Nephron progenitor cell (in vitro differentiated cells): ENCODE measurements around the gene CHST10.

ENCODE experiments used
- DNase-seq: peaks from one replicate; pipeline ENCODE4 v3.0.0; 2021
- H3K27ac Mint-ChIP-seq: 2 replicates; pipeline ENCODE4 v1.8.0; 2021; ENCODE audit warnings: mild to moderate bottlenecking, moderate library complexity, mixed read lengths
- H3K27me3 Mint-ChIP-seq: 2 replicates; pipeline ENCODE4 v1.8.0; 2021; ENCODE audit warnings: mild to moderate bottlenecking, low read depth, mixed read lengths; ENCODE audit not compliant: poor library complexity
- H3K36me3 Mint-ChIP-seq: 2 replicates; pipeline ENCODE4 v1.8.0; 2021; ENCODE audit warnings: low read depth, mixed read lengths
- H3K4me1 Mint-ChIP-seq: 2 replicates; pipeline ENCODE4 v1.8.0; 2021; ENCODE audit warnings: mixed read lengths
- H3K4me3 Mint-ChIP-seq: 2 replicates; pipeline ENCODE4 v1.8.0; 2021; ENCODE audit warnings: mild to moderate bottlenecking, moderate library complexity, mixed read lengths
- H3K9me3 Mint-ChIP-seq: 2 replicates; pipeline ENCODE4 v1.8.0; 2021; ENCODE audit warnings: mild to moderate bottlenecking, moderate library complexity, mixed read lengths
- TF ChIP-seq, protein P1 (sequence below): fragments of 200-600 bp; sonication (generic); IDR thresholded peaks from 2 replicates; pipeline ENCODE4 v1.5.0; 2021; ENCODE audit warnings: antibody characterized with exemption

Gene CHST10

DNA sequence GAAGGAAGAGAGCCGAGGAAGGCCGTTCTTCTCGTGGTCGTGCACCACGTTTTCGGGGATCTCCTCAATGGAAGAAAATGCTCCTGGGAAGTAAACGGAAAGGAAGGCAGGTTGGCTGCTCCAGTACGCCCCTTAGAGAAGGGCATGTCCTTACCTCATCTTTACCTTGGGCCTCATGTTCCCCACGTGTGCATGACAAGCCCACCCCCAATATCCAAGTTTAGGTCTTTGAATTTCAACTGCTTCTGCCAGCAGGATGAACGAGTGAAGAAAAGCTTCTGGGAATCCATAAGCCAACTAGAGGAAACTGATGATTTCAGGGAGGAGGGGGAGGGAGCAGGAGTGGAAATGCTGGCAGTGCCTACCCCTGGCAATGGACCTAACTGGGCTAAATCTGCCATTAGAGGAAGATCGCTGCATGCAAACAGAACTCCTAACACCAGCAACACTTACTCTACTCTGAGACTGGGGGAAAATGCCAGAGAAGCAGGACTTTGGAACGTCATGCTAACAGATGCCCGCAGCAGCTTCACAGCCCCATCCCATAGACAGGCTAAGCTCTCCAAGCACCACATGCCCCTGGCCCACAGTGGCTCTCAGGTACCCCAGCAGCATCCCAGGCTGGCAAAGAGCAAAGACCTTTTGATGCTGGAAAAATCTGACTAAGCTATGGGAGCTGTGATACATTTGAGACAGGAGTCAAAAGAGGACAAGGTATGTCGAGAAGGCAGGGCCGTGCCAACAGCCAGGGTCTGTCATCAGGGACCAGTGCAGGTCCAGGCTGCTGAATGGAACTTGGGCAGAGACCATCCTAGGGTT is 21.7 kb downstream of the CHST10 start:
- H3K4me1 Mint-ChIP-seq, result peaks cover 16% of the 10 kb centered on the region
- H3K27ac Mint-ChIP-seq, result no peak overlapping the region
- no peak overlapping the region for H3K4me3 Mint-ChIP-seq

DNA sequence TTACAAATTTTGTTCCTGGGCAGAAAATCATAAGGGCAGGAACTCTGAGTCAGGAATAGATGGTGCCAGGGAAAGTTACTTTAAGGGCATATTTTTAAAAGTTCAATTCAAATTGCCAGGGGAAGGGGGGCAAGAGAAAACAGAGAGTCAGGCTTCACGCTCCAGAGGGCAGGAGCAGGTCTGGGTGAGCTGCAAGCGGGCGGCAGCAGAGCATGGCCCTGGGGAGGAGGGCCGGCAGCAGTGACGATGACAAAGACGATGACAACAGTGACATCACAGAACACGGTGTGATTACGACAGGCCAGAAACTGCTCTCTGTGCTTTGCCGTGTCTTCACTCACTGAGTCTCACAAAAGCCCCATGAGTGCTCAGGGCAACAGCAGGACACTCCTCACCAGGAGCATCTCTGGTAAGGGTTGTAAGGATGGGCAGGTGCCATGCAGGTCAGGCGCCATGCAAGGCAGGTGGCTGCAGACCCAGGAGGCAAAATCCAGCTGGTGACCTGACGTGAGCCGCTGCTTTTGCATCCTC is 23.3 kb downstream of the CHST10 start:
- Mint-ChIP-seq H3K36me3 (peaks cover 50% of the 10 kb centered on the region), H3K27ac (peak overlapping the region; percentile 25), H3K4me1 (peaks cover 16% of the 10 kb centered on the region), H3K27me3 (no peaks in the 10 kb centered on the region), H3K4me3 (no peak overlapping the region), H3K9me3 (no peaks in the 10 kb centered on the region)
- TF ChIP-seq, protein P1, sequence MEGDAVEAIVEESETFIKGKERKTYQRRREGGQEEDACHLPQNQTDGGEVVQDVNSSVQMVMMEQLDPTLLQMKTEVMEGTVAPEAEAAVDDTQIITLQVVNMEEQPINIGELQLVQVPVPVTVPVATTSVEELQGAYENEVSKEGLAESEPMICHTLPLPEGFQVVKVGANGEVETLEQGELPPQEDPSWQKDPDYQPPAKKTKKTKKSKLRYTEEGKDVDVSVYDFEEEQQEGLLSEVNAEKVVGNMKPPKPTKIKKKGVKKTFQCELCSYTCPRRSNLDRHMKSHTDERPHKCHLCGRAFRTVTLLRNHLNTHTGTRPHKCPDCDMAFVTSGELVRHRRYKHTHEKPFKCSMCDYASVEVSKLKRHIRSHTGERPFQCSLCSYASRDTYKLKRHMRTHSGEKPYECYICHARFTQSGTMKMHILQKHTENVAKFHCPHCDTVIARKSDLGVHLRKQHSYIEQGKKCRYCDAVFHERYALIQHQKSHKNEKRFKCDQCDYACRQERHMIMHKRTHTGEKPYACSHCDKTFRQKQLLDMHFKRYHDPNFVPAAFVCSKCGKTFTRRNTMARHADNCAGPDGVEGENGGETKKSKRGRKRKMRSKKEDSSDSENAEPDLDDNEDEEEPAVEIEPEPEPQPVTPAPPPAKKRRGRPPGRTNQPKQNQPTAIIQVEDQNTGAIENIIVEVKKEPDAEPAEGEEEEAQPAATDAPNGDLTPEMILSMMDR, result no peak
- DNase-seq, result peak; percentile 32

More for the DNA sequence above, 21.7 kb downstream of the CHST10 start:
- H3K36me3 Mint-ChIP-seq, result peaks cover 52% of the 10 kb centered on the region
- DNase-seq, result no peak
- H3K27me3 Mint-ChIP-seq, result no peaks in the 10 kb centered on the region
- TF ChIP-seq, protein P1, result no peak
- no peaks in the 10 kb centered on the region for H3K9me3 Mint-ChIP-seq

DNA sequence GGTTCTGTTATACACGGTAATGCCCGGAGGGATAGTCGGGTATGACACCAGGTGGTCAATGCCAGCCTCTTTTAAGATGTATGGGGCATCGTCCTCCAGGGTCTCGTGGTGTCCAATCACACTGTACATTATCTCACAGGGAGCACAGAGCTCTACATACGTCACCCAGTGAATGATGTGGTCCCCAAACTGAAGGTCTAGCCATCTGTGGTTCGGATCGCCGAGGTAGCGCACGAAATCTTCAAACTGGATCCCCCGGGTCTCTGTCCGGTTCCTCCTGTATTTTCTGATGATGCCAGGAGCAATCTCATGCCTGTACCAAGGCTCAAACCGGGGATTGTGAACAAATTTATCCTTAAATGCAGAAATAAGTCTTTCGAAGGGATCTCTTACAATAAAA is 24.1 kb downstream of the CHST10 start:
- TF ChIP-seq, protein P1, result no peak
- DNase-seq, result no peak
- Mint-ChIP-seq H3K4me1 (peaks cover 24% of the 10 kb centered on the region), H3K4me3 (no peak overlapping the region), H3K27me3 (peaks cover 3% of the 10 kb centered on the region), H3K9me3 (no peaks in the 10 kb centered on the region), H3K27ac (peak overlapping the region; percentile 25), H3K36me3 (peaks cover 56% of the 10 kb centered on the region)

DNA sequence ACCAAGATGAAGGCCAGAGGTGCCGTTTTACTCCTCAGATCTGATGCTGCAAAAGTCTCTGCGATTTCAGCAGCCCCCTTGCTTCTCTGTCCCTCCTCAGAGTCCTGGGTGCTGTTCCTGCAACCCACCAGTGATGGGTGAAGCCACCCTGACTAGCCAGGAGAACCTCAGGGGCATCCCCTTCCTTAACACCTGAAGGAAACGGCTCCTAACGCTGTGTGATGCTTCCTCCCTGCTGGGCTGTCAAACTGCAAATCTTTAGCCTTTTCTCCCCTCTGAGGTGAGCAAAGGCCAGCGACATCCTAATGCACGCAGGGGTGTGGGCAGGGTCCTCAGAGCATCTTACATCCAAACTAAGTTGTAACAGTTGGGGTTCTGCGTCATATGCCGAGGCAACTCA is 24.8 kb downstream of the CHST10 start:
- Mint-ChIP-seq H3K27me3 (peaks cover 6% of the 10 kb centered on the region), H3K4me3 (no peak overlapping the region), H3K27ac (no peak overlapping the region), H3K36me3 (peaks cover 55% of the 10 kb centered on the region), H3K4me1 (peaks cover 30% of the 10 kb centered on the region), H3K9me3 (no peaks in the 10 kb centered on the region)
- TF ChIP-seq, protein P1, result no peak
- DNase-seq, result no peak

DNA sequence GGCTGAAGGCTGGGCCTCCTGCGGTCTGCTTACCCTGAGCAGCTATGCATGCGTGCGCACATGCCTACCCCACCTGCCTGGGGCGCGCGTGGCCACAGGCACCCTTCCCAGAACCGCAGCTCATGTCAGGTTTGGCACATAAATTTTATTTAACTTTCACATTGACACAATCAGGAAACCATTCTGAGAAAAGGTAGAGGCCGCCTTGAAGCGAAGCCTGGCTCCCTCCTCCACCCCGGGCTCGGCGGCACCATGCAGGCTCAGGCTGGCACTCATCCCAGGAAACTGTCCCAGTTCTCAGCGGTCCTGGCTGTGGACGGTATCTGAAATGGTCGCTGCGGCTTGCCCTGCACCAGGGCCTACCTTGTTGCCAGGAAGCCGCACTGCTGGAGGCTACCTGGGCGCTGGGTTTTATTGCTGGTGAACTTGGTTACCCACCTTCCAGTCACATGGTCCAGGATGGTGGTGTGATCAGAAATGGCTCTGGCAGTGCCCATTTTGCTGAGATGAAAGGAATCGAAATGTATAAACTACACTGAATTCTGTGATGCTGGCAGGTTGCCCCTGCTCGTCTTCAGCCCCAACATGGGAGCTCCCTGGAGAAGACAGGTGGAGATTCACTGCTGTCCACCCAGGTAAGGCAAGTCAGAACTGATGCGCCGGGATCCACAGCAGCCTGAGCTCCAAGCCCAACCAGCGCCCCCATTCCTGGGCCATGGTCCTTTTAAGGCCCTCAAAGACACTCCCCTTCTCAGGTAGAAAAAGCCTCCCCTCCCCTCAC is 25.5 kb downstream of the CHST10 start:
- no peak for DNase-seq
- Mint-ChIP-seq H3K4me1 (peaks cover 30% of the 10 kb centered on the region), H3K4me3 (no peak overlapping the region), H3K9me3 (no peaks in the 10 kb centered on the region), H3K36me3 (peaks cover 50% of the 10 kb centered on the region), H3K27me3 (peaks cover 6% of the 10 kb centered on the region), H3K27ac (no peak overlapping the region)
- TF ChIP-seq, protein P1, result no peak
